Middle frontal gyrus (tissue), 1 donor: Measurements from ENCODE around the gene SPRR1A.
"Not testable (repeated sequence)": the region's sequence is repeated elsewhere in the genome, so short reads cannot be mapped to it uniquely, and the experiment has no call there.

Source experiments
- DNase-seq: peaks from one replicate; pipeline ENCODE4 v3.0.0-alpha.2; 2015; ENCODE audit warnings: low spot score; ENCODE audit errors: extremely low spot score

SPRR1A gene

GRCh38 chr1:152972196-152972886 is 11.5 kb upstream of the SPRR1A start:
- no peak for DNase-seq

GRCh38 chr1:152976688-152977087 is 7.2 kb upstream of the SPRR1A start:
- DNase-seq = no peak

GRCh38 chr1:152977614-152978013 is 6.3 kb upstream of the SPRR1A start:
- DNase-seq = no peak

- DNase-seq = no peak
Observed at GRCh38 chr1:152980676-152981075, 3.2 kb upstream of the SPRR1A start.

GRCh38 chr1:152981146-152981871 is 2.6 kb upstream of the SPRR1A start:
- no peak for DNase-seq

GRCh38 chr1:152982076-152982475 is 1.8 kb upstream of the SPRR1A start:
- no peak for DNase-seq

- no peak for DNase-seq
Observed at GRCh38 chr1:152983234-152983633, 647 bp upstream of the SPRR1A start.

GRCh38 chr1:152986578-152986977 is 2.7 kb downstream of the SPRR1A start:
- no peak for DNase-seq

GRCh38 chr1:152993186-152993585 is 9.3 kb downstream of the SPRR1A start:
- DNase-seq = no peak

GRCh38 chr1:152995842-152996241 is 12.0 kb downstream of the SPRR1A start:
- DNase-seq = no peak

GRCh38 chr1:152996633-152997400 is 12.9 kb downstream of the SPRR1A start:
- no peak for DNase-seq

GRCh38 chr1:152997901-152998300 is 14.0 kb downstream of the SPRR1A start:
- no peak for DNase-seq

- DNase-seq = no peak
Observed at GRCh38 chr1:152998476-152998875, 14.6 kb downstream of the SPRR1A start.

- no peak for DNase-seq
Observed at GRCh38 chr1:152999818-153000217, 15.9 kb downstream of the SPRR1A start.

GRCh38 chr1:153000294-153000693 is 16.4 kb downstream of the SPRR1A start:
- no peak for DNase-seq

- DNase-seq = no peak
Observed at GRCh38 chr1:153001382-153001781, 17.5 kb downstream of the SPRR1A start, which contains the start of gene SPRR3. SPRR3 (plus strand) TSS chr1:153001749; CDS start chr1:153003021, 1,272 bp downstream.

GRCh38 chr1:153011235-153011758 is 27.4 kb downstream of the SPRR1A start:
- DNase-seq = not testable (repeated sequence)

- DNase-seq = not testable (repeated sequence)
Observed at GRCh38 chr1:153021829-153022228, 37.9 kb downstream of the SPRR1A start.

- DNase-seq = not testable (repeated sequence)
Observed at GRCh38 chr1:153022340-153022739, 38.5 kb downstream of the SPRR1A start.

GRCh38 chr1:153023109-153023508 is 39.2 kb downstream of the SPRR1A start:
- DNase-seq = no peak

- DNase-seq = no peak
Observed at GRCh38 chr1:153024413-153024812, 40.5 kb downstream of the SPRR1A start.

- DNase-seq = no peak
Observed at GRCh38 chr1:153025797-153026196, 41.9 kb downstream of the SPRR1A start.
